SHP77 (cell line): ENCODE results near the gene IL17REL.

Experiments used
- DNase-seq, 2 experiments: peaks; one replicate each; lab custom pipeline; 2025; lab: John Stamatoyannopoulos, UW

Gene IL17REL

DNA sequence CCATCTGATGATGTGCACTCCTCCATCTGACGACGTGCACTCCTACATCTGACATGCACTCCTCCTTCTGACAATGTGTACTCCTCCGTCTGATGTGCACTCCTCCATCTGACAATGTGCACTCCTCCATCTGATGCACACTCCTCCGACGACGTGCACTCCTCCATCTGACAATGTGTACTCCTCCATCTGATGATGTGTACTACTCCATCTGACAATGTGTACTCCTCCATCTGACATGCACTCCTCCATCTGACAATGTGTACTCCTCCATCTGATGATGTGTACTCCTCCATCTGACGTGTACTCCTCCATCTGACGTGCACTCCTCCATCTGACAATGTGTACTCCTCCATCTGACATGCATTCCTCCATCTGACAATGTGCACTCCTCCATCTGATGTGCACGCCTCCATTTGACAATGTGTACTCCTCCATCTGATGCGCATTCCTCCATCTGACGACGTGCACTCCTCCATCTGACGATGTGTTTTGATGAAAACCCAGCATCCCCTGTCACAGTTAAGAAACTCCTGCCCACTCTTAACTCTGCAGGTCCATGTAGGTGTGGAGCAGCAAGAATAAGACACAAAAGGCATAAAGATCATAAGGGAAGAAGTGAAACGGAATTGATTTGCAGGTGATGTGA, 9.7 kb upstream of the IL17REL start:
- DNase-seq, result no peak

DNA sequence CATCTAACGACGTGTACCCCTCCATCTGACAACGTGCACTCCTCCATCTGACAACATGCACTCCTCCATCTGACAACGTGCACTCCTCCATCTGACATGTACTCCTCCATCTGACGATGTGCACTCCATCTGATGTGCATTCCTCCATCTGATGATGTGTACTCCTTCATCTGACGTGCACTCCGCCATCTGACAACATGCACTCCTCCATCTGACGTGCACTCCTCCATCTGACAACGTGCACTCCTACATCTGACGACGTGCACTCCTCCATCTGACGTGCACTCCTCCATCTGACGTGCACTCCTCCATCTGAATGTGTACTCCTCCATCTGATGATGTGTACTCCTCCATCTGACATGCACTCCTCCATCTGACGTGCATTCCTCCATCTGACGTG, 8.0 kb upstream of the IL17REL start:
- DNase-seq, result no peak

DNA sequence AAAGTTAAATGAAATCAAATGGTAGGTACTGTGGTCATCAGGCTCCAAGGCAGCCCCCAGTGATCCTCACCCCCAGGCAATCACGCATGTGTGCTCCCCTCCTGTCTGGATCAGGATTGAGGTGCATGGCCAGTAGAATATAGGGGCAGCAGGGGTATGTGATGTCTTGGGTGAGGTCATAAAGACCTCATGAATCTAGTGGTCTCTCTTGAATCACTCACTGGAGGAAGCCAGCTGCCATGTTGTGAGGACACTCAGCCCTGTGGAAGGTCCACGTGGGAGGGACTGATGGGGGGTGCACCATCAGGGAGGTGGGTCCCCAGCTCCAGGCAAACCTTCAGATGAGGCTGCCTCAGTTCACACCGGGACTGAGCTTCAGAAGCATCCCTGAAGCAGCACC, 6.8 kb upstream of the IL17REL start:
- no peak for DNase-seq

DNA sequence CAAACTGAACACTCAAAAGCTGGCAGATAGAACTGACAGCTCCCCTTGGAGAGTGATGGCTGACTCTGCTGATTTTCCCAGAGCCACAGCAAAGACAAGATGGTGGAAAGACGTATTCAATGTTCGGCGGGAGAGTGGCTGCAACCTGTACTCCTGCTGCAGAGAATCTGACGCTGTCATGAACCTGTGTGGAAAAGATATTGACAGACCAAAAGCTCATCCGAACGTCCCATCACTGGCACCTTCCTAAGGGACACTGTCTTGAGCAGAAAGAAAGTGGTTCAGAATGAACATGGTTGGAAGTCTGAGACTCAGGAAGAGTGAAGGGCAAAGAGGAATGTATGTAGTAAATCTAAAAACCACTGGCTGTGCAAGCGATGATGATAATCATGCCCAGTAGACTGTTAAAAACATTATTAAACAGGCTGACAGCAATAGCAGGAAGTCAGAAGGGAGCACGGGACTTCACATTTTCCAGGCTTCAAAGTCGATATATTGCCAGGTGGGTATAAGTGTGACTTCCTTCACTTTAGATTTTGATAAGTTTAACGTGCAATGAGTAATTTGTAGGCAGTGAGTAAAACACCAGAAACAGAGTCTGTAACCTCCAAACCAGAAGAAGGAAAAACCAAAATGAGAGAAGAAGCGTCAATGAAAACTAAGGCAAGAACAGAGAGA, 6.2 kb upstream of the IL17REL start:
- no peak for DNase-seq

DNA sequence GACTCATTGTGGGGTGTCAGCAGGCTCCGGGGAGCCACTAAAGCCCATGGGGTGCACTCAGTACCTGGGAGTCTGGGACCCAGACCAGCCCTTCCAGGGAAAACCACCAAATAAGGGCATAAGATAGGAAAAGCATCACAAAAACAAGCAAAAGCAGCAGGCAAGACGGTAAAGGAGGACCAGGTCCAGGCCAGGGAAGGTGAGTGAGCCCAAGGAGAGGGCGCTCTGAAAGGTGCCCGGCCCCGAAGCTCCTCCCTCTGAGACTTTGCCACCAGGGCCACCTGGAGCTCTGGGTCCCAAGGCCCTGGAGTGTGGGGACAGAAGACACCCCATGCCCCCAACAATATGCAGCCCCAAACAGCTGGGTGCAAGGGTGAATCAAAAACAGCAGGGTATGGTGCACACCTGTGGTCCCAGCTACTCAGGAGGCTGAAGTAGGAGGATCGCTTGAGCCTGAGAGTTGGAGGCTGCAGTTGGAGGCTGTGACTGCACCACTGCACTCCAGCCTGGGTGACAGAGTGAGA, 5.2 kb upstream of the IL17REL start:
- DNase-seq, result no peak

DNA sequence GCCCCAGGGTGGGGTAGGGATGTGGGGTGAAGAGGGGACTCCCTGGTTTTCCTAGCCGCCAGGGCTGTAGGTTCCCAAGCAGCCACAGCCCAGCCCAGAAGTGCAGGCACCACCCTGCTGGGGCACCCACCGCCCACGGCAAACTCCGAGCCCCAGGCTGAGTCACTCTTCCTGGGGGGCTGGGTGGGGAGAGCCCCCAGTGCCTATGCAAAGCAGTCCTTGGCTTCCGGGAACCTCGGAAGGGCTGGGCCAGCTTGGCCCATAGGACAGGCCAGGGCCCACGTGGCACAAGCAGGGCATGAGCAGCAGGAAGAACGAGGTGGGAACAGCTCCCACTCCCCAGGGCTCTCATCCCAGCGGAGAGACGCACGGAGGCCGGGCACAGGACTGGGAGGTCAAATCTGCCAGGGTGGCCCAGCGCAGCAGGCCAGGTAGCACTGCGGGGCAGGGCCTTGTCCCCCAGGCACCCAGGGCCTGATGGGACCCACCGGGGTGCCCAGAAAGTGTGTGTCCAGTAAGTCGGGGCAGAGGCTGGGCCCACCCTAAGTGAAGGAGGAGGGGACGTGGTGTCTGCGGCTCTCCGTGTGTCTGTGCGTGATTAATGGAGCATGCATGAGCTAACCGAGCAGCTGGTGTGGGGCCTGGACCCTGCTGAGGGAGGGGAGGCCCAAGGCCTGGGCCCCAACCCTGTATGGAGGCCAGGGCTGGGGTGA, 4.6 kb upstream of the IL17REL start:
- DNase-seq, result no peak

DNA sequence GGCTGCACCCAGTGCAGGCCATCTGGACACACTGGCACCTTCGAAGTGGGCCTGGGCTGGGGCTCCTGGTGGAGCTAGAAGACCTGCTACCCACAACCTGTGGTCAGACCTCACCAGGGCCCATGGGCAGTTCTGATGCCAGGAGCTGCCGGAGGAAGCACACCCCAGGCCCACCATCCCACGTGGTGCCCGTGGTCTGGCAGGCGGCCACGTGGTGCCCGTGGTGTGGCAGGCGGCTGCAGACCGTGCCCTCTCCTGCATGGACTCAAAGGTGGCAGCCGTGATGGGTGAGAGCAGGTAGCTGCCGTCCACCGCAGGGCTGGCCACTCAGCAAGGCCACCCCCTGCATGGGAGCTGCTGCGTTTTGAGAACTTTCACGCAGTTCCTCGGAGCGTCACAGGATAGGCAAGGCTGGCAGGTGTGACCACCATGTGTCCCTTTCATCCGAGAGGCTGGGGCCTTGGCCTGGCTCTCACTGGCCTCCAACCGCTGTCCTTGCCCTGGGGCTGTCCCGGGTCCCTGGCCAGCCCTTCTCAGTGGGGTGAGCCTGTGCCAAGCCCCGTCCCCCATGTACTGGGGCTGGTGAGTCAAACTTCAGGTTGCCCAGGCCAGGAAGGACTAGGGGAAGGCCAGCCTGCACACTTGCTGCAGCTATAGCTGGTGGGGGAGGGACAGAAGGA, 3.9 kb upstream of the IL17REL start:
- no peak for DNase-seq

DNA sequence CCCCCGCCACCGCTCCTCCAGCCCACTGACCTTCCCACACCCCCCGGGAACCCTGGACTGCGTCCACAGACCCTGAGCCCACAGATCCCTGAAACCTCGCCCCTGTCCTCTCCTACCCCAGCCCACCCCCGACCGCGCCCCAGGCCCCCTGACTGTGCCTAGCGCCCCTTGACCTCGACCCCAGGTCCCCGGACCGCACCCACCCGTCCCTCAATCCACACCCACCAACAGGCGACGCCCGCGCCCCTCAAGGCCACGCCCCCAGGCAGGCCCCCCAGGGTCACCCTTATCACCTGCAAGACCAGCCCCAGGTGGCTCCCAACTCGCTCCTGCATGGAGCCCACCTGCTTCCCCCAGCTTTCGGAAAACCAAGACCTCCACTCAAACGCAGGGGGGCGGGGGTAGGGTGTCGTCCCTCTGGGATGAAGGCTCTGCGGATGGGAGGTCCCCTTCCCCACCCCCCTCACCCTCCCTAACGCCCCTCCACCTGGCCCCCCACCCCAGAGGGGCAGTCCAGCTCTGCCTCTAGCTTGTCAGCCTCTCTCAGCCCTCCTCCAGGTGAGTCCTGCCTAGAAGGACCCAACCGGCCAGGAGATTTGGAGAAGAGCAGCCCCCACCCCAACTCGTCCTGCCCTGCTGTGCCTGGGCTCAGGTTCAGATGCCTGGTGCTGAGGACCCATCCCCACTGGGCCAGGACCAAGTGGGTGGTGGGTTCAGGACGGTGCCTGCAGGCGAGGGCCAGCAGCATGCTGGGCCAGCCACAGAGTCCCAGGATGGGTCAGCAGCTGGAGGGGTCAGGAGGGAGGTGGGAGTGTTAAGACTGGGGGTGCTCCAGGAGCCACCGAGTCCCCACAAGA, 3.1 kb upstream of the IL17REL start:
- no peak for DNase-seq

DNA sequence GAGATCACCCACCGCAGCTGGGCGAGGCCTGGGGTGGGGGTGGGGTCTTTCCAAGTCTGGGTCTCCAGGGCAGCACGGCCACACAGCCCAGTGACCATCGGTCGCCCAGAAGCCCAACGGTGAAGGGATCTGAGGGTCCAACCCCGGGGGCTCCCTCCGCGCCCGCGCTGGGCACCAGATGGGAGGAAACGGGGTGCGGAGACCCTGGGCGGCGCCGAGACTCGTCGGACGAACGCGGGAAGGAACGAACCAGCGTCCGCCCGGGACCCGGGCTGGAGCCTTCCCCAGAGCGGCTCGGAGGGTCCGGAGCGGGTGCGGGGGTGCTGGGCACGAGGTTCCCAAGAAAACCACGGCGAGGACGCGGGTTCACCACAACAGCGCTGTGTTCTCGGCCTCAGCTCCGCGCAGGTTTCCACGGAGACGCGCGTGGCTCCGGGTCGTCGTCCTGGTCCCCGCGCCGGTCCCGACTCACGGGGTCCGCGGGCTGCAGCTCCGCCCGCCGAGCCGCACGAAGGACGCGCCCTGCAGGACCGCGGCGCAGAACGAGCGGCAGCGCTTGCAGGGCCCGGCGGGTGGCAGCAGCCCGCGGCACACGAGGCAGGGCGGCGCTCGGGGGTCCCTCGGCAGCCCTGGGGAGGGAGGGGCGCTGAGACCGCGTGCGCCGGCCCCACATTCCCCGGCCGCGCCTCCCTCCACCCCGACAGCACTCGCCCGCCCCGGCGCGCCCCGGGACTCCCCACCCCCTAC, 2.3 kb upstream of the IL17REL start:
- no peak for DNase-seq

DNA sequence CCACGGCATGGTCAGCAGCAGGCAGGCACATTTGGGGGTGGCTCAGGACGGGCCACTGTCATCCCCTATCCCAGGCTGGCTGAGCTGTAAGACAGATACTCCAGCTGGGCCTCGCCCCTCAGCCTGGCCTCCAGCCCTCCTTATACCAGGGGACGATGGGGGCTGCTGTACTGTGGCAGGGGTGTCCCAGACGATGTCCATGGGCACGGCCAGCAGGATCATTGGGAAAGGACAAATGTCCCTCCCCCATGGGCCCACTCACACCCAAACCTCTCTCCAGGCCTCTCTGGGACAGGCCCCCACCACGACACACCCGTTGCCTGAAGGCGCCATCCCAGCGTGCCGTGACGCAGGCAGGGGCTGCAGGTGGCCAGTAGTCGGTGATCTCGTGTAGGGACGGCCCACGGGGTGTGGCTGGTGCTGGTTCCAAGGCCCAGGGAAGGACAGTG, 1.5 kb upstream of the IL17REL start:
- no peak for DNase-seq

DNA sequence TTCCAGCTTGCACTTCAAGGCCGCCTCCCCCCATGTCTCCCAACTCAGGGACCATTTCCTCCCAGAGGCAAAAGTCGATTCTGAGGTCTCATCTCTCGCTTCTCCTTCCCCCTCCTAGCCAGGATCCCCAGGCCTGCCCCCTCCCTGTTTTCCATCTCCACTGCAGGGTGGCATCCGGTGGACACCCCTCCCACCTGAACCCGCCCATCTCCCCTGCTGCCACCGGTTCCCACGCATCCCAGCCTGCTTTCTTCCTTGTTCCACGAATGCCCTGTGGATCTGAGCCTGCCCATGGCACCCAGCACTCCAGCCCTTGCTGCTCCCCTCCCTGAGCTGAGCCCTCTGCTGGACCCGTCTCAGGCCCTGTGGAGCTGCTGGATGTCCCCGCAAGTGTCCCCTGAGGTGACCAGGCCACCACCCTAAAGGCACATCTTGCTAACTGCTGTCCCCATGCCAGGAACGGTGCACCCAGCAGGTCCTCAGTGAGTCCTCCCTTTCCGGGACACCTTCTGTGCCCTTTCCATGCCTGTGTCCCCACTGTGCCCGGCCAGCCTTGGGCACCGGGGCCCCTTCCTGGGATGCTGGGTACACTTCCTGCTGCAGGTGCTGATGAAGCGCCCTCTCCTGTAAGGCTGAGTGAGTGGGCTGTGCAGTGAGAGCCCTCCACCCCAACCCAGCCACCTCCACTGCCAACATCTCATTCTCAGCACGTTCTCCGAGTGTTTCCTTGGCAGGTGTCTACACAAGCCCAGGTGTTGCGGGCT, 936 bp downstream of the IL17REL start:
- no peak for DNase-seq

DNA sequence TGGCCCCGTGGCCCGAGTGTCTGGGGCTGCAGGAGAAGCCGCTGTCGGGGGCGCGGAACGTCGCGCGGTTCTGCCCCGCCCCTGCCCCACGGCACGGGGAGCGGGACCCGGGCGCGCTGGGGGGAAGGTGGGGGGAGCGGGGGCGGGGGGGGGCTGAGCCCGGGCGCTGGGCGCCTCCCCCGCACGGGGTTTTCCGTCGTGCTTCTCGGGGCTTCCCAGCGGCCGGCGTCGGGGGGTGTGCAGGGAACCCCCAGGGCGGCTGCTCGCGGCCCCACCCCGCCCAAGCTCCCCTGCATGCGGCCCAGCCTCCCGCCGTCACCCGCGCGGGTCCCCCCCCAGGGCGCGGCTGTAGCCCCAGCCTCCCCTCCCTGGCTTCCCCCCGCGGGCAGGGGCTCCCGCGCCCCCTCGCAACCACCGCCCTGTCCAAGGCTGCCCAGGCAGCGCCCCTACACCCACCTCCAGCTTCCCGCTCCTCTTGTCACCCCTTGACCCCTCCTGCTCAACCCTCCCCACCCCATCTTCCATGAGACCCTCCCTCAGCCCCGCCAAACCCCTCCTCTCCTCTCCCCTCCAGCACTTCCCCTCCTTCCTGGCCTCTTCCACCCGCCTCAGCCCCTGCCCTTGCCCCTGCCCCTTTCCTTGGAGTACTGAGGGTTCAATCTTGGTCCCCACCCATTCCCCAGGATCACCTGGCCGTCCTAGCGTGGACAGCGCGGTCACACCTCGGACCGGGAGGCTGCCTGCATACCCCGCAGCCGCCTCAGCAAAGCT, 1.7 kb downstream of the IL17REL start:
- no peak for DNase-seq

DNA sequence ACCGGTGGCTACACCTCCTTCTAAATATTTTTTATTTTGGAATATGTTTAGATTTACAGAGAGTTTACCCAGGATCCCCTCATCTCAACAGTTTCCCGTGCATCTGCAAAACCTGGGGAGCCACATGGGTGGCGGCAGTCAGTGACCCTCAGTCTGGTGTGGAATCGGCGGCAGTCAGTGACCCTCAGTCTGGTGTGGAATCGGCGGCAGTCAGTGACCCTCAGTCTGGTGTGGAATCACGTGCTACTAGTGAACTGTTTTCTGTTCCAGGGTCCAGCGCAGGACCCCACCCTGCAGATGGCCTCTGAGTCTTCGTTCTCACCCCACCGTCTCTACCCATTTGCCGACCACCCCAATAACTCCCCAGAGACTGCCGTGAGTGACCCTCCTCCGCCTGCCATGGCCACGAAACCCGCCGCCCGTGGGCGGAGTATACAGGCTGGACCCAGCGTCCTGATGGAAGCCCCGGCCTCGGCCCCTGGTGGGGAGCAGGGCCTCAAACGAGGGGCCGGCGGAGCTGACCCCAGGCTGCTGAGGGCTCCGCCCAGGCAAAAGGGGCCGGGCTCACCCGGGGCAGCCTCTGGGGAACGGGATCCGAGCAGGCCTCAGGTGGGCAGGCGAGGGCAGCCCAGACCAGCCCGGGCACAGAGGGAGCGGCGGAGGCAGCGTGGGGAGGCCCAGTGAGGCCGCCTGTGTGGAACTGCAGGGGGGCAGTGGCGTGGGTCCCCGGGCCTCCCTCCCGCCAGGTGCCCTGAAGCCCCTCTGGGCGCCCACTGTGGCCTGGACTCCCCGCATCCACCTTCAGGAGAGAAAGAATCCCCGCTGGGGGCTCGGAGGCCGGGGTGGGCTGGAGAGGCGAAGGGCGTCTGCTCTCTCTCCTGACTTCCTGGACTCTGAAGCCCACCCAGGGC, 2.5 kb downstream of the IL17REL start:
- no peak for DNase-seq

DNA sequence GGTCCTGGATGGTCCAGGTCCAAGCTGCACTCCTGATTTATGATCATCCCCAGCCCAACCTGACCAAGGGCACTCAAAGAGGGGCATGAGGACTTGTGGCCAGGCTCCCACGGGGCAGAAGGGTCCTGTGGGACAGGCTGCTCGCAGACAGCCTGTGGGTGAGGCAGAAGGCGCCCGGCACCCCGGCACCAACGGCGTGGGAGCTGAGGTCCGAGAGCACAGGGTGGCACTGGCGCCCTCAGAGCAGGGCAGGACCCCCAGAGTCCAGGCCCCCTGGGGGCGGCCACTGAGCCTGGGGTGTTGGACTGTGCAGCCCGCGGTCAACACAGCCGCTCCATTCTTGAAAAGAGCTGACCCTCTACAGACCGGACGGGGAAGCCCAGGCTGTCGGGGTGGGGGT, 3.3 kb downstream of the IL17REL start:
- DNase-seq, result no peak

DNA sequence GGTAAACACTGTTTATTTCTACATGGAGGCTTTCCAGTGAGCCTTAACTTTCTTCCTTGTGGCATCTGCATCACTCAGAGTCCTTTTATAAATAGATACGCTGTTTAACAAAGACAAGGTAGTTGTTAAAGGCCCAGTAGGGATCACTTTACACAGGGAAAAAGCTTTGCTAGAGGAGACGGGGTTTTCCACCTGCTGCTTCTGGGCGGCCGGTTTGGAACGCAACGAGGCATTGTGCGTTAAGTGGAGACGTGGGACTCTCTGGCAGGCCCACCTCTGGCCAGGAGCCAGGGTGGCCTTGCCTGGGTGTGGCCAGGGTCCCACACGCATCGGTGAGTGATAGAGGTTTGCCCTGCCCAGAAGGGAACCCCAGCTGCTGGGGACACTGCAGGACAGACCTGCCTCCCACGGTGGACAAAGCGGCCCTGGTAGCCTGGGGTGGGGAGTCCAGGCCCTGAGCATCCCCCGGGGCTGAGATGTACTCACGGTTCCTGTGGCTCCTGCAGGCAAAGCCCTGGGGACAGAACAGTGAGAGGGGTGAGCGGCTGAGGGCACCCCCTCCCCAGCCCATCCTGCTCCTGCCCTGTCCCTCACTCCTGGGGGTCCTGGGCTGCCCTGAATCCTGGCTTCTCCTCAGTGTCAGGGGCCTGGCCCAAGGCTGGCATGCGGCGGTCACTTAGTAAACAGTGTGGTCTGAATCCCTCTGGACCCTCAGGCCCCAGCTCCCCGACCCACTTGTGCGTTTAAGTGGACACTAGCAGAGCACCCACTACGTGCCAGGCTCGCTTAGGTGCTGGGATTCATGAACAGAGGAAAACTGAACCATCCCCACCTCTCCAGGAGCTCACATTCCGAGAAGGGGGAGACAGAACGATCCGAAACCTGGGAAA, 4.2 kb downstream of the IL17REL start:
- DNase-seq, result peak; percentile 50 to 55

DNA sequence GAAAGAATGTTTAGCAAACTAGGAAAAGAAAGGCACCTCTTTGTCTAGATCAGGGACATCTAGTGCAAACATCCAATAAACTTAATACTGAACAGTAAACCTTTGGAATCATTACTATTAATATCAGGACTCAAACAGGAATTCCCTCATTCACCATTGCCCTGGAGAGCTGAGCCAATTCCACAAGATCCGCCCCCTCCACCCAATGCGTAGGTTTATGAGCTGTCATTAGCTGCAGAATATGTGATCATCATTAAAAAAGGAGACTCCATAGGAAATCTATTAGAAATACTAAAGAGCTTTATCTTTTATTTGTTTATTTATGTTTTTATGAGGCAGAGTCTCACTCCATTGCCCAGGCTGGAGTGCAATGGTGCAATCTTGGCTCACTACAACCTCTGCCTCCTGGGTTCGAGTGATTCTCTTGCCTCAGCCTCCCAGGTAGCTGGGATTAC, 5.5 kb downstream of the IL17REL start:
- DNase-seq, result no peak

DNA sequence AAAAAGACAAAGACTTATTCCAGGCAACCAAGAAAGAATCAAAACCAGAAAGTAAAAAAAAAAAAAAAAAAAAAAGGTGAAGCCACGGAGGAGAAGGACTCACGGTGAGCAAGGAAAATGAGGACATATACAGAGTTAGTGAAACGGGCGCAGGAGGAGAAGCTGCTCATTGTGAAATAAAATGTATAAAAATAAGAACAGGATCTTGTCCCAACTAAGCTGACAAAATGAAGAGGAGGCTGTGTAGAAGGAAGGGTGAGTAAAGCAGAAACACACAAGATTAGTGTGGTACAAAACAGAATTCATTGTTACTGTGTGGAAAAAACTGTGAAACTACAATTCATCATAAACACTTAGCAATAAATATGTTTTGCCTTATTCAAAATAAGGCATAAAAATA, 7.6 kb downstream of the IL17REL start:
- no peak for DNase-seq
